ENCODE measurements around the gene ADPGK. TPM values are rescaled to one million over a fixed set of nuclear protein-coding genes. Genes with fewer than 3 reads are reported as not detected.

ADPGK gene
- total and polyA plus RNA-seq, 11 donors = 7.1 to 31.7 (median 10.4) TPM

DNA sequence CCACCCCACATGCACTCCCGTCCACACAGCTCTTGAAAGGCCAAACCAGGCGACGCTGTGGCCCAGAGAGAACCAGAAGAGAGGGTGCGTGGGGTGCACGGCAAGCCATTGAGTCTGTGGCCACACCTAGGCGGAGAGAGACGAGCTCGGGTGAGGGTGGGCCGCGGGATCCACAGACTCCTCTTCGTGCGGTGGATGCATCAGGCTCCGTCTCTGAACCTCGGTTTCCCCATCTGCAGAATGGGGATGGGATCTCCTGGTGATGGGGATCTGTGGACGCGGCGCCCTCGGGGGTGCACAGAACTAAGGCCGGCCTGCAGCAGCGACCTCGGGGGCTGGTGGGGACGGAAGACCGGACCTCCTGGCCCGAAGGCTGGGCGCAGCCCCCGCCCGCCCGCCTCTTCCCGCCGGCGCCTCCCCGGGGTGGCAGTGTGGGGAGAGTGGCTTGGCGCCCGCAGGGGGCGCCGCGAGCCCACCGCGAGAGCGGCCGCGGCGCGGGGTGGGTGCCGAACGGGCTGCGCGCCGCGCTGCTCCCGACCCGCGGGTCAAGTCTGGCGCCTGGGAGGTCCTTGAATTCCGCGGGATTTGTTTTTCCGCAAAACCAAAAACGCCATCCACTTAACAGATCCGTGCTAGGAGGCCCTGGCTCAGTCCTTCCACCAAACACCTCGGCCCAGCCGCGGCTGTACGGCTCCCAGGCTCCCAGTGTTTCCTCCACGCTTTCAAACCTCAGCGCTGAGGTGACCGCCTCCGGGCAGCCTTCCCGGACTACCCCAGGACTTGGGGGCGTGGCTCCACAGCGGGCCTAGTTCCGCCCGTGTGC, 13.2 kb upstream of the ADPGK start:
- Histone ChIP-seq H3K27ac (peak overlapping the region in 1 of 12 donors; percentile 41), H3K36me3 (no peaks in the 10 kb centered on the region), H3K9me3 (no peaks in the 10 kb centered on the region), H3K4me3 (peak overlapping the region; percentile 17 to 65 (median 52)), H3K27me3 (peaks cover 0 to 50% (median 5%) of the 10 kb centered on the region in 9 donors), H3K4me1 (peaks cover 0 to 15% (median 0%) of the 10 kb centered on the region in 12 donors)
- ATAC-seq = peak in 3 of 4 donors; percentile 87 to 97 (median 90)
- 6 to 22% (median 9%) methylated on average over 21 to 72 of the region's 72 CpGs for WGBS, 4 donors
- no peak for TF ChIP-seq POLR2A (IDR thresholded peaks at IDR 0.05)
- TF ChIP-seq, protein P1, sequence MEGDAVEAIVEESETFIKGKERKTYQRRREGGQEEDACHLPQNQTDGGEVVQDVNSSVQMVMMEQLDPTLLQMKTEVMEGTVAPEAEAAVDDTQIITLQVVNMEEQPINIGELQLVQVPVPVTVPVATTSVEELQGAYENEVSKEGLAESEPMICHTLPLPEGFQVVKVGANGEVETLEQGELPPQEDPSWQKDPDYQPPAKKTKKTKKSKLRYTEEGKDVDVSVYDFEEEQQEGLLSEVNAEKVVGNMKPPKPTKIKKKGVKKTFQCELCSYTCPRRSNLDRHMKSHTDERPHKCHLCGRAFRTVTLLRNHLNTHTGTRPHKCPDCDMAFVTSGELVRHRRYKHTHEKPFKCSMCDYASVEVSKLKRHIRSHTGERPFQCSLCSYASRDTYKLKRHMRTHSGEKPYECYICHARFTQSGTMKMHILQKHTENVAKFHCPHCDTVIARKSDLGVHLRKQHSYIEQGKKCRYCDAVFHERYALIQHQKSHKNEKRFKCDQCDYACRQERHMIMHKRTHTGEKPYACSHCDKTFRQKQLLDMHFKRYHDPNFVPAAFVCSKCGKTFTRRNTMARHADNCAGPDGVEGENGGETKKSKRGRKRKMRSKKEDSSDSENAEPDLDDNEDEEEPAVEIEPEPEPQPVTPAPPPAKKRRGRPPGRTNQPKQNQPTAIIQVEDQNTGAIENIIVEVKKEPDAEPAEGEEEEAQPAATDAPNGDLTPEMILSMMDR (IDR thresholded peaks at IDR 0.05) = peak; percentile 14 to 80 (median 68)
- peak; percentile 33 to 73 (median 44) for DNase-seq
- intact Hi-C loops (cut with DNase I) = loop anchor here in 9 of 10 donors (1.0 to 10.0 kb wide), 6 partner anchors 282 to 478 kb away; no protein-coding TSS in a partner anchor

DNA sequence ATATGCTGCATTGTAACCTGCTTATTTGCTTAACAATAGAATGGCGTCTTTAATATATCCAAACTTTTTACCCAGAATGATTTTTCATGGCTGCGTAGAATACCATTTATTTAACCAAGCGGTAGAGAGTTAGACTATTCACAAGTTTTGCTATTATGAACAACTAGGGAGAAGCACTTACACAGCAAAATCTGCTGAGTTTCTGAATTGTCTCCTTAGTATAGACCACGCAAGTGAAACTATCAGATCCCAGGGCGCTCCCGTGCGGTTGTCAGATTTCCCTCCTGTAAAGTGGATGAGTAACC, 12.6 kb upstream of the ADPGK start:
- TF ChIP-seq, protein P1 (IDR thresholded peaks at IDR 0.05) = no peak
- TF ChIP-seq POLR2A (IDR thresholded peaks at IDR 0.05) = no peak
- Histone ChIP-seq H3K4me1 (peaks cover 0 to 15% (median 0%) of the 10 kb centered on the region in 12 donors), H3K27ac (no peak overlapping the region), H3K4me3 (peak overlapping the region in 6 of 12 donors; percentile 52 to 65 (median 58)), H3K36me3 (no peaks in the 10 kb centered on the region), H3K27me3 (peaks cover 0 to 46% (median 5%) of the 10 kb centered on the region in 9 donors), H3K9me3 (no peaks in the 10 kb centered on the region)
- DNase-seq = no peak
- intact Hi-C loops (cut with DNase I) = loop anchor here in 8 of 10 donors (2.0 to 10.0 kb wide), 5 partner anchors 283 to 479 kb away; no protein-coding TSS in a partner anchor
- no peak for ATAC-seq
- 63 to 72% (median 70%) methylated on average over 7 of the region's 7 CpGs for WGBS, 4 donors

DNA sequence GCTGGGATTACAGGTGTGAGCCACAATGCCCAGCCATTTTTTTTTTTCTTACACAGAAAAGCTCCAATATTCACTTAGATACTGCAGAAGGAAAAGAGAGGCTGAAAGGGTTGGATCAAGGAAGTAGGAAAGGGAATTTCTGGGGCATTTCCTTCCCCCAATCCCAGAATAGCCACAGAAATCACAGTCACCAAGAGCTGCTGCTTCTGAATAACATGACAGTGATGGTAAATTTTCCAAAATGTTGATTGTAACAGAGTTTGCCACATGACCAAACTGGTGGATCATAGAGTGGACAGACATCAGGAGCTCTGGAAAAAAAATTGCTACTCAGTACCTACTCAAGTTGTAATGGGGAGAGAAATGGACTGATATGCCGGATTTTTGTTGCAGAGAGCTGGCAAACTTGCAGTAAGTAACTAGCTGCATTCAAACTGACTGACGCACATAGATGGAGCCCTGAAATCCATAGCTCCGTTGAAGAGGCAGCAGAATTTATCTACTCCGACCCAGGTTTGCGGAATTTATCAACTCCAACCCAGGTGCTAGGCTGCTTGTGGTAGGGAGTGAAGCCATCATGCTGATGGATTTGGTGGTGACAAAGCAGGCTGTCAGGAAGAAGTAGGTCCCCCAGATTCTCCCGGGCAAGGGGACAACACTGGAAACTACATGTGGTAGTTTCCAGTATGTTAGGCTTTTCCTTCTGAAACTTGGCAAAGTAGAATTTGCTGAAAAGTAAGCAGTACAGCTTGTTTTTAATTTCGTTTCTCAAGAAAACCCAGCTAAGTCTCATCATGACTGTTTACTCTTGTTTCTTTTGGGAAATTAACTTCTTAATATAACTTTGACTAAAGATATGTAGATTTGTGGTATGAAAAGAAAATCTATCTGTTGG, 10.5 kb upstream of the ADPGK start:
- intact Hi-C loops (cut with DNase I) = loop anchor here in 1 of 10 donors (10.0 kb wide), 1 partner anchor 481 kb away; no protein-coding TSS in a partner anchor

More for the DNA sequence above, 10.5 kb upstream of the ADPGK start:
- H3K36me3 ChIP-seq = no peaks in the 10 kb centered on the region
- ATAC-seq = no peak
- TF ChIP-seq, protein P1 (IDR thresholded peaks at IDR 0.05) = no peak
- no peak for TF ChIP-seq POLR2A (IDR thresholded peaks at IDR 0.05)
- WGBS, 4 donors = 58 to 64% (median 62%) methylated on average over 7 of the region's 7 CpGs
- peak overlapping the region in 2 of 12 donors; percentile 2 to 46 for H3K27ac ChIP-seq
- DNase-seq = no peak
- H3K4me1 ChIP-seq = peaks cover 0 to 15% (median 0%) of the 10 kb centered on the region in 12 donors
- no peak overlapping the region for H3K4me3 ChIP-seq
- no peaks in the 10 kb centered on the region for H3K9me3 ChIP-seq
- peaks cover 0 to 34% (median 5%) of the 10 kb centered on the region in 9 donors for H3K27me3 ChIP-seq

All from heart left ventricle (tissue), 16 donors.